ENCODE measurements around the gene PPP3CB.

The PPP3CB gene

DNA sequence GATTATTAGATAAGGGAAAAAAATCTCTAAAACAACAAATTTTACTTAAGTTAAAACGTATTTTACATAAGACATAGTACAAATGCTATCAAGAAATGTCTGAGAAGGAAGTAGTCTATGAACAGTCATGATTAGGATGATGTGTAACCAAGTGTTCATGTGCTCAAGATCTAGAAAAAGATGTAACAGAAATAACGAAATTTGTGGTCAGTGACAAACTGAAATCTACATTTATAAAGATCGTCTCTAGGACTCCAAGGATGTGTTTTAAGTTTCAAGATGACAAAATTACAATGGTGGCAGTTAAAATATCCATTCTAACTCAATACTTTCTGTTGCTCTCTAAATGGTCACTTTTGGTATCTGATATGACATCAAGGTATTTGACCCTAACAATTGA is 17.2 kb downstream of the PPP3CB start:
- peak in 1 of 3 donors; percentile 6 for DNase-seq

DNA sequence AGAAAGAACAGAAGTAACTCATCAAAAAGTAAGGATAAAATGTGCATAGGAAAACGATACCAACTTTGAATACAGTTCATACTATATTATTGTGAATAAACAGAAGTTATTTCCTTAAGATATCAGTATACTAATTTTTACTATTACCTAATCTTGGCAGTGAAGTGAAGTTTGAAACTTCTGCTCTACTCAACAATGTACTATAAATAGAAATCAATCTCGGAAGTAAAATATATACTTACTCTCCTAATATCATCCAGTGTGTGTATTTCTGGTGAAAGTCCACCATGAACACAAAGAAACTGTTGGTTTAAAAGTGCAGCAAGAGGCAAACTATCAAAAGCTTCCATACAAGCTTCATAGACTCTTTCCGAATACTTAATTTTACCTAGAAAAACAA is 24.6 kb downstream of the PPP3CB start:
- DNase-seq = no peak

DNA sequence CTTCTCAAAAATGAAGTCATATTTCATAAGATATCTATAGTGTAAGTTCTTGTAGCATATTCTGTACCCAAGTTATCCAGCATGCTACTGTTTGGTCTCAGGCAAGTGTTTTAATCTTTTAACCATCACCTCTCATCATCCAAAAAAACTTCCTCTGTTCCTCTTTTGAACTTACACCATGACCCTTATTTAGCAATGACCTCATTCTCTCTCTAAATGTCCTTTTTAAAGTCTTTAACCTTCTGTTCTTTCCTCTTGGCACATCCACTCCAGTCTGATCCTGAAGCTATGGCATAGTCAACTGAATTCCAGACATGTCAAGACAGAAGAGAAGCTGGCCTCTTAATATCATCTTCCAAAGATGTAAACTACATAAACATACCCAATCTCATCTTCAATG is 26.2 kb downstream of the PPP3CB start:
- peak; percentile 29 to 69 (median 62) for DNase-seq

DNA sequence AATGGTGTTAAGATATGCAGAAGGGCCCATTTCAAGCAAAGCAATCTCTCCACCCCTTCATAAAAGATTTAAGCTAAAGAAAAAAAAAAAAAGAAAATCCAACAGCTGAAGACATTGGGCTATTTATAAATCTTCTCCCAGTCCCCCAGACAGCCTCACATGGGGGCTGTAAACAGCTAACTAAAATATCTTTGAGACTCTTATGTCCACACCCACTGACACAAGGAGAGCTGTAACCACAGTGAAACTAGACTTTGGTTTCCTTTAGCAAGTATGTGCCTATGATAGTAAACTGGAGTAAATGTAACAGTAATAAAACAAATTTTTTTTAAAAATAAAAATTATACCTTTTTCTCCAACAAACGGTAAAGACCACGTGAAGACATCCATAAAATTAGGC is 28.6 kb downstream of the PPP3CB start:
- peak in 1 of 3 donors; percentile 11 for DNase-seq

DNA sequence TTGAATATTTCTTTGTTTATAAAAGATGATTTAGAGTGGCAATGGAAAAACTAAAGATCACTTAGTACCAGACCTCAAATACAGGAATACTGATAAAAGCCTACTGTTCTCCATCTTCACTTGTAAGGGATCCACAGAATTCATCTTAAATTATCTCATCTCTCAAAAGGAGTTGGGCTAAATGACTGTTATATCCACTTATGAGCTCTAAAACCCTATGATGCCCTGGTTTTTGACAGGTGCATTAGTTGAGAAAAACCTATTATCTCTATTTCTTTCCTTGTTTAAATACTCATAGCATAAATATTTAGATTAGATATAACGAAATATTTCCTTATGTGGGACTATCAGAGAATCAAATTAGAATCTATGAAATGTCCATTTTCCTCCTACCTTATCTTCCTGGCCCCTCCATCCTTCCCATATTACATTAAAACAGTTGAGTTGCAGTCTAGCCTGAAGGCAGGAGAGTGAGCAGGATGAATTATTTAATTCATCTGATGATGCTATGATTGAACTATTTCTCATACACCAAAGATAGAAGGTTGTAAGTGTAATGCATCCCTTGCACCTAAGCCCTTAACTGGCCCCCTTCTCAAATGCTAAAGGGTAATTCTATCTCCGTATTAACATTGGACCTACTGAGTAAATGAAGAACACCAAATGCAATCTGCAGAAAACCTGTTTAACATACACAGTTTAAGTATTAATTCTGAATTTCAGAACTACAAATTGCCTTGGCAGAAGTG is 29.7 kb downstream of the PPP3CB start:
- DNase-seq = no peak

DNA sequence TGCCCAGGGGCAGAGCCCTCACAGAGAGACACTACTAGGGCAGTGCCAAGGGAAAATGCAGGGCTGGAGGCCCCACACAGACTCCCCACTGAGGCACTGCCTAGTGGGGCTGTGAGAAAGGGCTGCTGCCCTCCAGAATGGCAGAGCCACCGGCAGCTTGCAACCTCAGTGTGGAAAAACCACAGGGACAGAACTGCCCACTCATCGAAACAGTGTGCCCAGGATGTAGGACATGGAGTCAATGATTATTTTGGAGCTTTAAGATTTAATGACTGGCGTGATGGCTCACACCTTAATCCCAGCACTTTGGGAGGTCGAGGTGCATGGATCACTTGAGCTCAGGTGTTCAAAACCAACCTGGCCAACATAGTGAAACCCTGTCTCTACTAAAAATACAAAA is 34.9 kb downstream of the PPP3CB start:
- DNase-seq = no peak

DNA sequence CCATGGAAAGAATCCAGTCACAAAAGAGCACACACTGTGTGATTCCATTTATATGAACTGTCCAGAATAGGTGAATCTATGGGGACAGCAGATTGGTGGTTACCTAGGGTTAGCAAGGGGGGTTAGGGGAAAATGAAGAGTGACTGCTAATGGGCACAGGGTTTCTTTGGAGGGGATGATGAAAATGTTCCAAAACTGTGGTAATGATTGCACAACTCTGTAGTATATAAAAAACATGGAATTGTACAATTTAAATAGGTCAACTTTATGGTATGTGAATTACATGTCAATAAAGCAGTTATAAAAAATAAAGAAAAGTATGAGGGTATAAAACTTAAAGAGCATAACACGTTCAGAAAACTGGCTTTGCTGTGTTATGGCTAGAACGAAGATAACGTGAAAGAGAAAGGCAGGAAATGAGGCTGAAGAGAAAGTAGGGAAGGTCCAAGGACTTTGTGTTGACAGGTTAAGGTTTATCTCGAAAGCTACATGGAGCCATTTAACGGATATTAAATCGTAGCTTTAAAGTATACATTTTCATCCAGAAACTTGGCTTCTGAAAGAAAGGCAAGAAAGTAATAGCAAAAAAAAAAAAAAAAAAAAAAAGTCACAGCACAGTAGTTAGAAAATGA is 36.0 kb downstream of the PPP3CB start:
- DNase-seq = no peak

DNA sequence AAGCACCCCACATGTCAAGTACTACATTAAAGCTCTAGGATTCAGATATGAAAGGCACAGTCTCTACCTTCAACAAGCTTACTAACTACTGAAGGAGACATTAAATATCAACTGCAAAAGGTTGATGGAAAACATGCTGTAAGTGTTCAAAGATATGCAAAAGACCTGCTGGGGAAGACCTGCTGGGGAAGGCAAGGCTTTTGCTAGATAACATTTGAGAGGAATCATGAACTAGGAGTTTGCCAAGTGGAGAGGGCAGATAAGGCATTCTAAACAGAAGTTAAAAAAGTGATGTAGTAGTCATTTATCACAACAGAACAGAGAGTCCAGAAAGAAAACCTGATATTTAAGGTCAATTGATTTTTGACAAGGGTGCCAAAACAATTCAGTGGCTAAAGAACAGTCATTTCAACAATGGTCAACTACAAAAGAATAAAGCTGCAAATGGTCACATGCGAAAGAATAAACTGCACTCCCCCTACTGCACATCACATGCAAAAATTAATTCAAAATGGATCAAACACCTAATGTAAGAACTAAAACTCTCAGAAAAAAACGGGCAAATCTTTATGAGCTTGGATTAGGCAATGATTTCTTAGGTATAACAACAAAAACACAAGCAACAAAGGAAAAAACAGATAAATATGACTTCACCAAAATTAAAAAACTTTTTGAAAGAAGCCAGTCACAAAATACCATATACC is 39.5 kb downstream of the PPP3CB start:
- DNase-seq = no peak

DNA sequence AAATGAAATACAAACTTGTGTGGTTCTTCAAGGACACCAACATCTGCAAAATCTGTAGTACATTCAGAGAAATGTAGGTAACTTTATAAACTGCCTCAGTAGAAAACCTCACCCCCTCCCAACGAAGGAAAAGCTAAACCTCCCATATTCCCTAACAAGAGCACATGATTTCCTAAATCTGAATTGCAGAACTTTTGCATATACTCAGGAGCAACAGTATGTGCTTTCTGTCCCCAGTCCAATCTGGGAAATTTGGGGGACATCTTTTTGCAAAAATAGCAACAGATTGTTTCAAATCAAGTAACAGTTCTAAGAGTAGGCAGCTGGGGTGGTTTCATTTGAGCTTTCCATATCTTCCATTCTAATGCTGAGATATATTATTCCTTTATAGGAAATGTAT is 46.7 kb downstream of the PPP3CB start:
- no peak for DNase-seq

DNA sequence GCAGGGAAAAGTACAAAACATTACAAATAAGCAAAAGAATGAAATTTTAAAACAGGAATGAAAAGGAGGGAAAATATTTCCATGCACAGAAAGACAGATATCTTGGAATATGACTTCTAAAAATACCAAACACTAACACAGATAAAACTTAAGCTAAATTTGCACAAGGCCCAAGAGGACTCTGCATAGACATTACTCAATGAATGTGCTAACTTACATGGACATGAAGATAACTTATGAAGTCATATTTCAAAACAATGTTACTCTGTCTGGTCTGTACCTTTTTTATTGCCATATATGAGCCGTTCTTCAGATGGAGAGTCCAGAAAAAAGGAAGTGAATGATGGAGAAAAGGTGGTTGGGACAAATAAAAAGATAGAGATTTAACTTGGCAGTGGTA is 47.4 kb downstream of the PPP3CB start:
- DNase-seq = no peak

DNA sequence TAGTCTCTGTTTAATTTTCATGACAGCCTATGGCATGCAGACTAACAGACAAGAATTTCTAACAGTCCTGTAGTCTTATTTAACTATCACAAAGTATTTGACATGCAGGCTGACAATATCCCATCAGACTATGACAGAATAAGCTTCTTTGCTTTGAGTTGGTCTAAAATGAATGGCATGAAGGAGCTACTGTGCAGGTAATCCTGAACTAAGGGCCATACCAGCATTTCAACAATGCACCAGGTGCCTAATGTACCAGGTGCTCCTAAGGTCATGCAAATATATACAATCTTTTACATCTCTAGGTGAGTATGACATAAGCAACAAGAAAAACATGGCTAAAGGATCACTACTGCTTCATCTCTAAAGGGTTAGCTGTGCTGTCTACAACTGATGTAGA is 48.9 kb downstream of the PPP3CB start:
- no peak for DNase-seq

DNA sequence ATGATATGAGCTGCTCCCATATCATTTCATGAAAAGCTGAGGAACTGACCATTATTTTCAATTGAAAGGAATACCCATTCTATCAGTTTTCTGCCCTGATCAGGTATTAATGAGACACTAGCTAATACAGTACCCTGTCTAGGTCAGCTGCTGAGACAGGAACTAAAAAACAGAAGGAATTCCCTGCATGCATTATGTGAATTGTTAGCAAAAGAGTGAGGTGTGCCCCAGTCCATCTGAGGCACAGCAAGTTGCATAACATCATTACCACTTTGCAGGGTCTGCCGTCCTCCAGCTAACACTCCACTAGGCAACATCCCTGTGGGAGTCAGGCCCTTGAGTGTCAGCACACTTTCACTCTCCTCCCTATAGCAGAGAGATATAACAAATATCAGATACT is 51.4 kb downstream of the PPP3CB start:
- DNase-seq = no peak

DNA sequence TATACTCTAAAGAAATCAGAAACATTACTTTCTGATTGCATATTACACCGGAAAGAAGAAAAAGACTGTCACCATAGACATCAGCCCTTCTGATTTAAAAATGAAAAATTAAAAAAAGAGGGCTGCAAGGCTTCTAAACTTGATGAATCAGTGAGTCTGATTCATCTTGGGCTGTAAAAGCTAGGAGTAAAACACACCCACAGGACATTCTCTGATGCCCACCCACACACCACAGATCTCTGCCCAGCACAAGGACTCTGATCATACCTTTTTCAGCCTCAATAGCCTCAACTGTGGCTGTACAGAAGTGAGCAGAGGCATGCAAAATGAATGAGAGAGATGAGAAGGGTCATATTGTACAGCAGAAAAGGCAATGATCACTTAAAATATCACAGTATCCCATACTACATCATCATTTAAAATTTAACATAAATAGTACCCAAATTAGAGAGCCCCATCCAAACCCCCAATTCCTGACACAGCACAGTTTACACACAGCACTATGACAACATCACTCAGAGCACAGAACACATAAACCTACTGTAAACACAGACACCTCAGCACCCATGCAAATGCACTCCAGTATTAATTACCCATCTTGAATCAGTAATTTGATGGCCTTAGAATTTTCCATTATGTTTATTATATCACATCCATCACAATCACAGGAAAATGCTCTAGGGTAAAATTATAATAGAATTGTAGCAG is 56.1 kb downstream of the PPP3CB start:
- peak; percentile 42 to 57 (median 52) for DNase-seq

DNA sequence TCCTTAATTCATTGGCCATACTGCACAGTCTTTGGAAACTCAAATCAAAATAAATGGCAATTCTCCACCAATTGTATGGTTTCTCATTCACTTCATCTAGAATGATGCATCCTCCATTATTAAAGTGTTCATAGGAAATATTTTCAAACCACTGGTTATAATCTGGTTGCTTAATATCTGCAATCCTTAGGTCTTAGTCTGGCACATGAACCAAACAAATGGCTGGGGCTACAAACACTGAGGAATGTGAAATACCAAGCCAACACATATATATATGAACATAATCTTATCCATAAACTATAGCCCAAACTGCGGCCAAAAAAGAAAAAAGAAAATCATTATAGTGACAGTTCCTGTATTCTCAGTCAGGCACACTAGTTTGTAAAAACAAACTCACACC is 56.8 kb downstream of the PPP3CB start:
- DNase-seq = no peak

DNA sequence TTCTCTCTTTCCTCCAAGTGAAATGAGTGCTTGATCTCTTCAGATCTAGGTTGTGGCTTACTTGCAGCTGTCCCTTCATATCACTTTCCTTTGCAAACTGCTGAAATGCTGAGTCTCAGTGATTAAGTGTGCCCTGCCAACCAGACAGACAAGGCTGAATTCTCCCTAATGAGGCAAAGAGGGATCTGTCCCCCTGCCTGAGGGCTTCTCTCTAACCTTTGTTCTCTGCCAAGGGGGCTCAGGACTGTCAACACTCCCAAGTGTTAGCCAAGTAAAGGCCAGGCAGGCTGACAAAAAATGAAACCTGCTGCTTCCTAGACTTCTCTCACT is 62.3 kb downstream of the PPP3CB start, which contains the start of gene MSS51:
TSS of gene MSS51 (minus strand) at position 24 of the 330 bp plus-strand sequence. CDS start 5,277 bp downstream, outside the sequence.
- DNase-seq = no peak

DNA sequence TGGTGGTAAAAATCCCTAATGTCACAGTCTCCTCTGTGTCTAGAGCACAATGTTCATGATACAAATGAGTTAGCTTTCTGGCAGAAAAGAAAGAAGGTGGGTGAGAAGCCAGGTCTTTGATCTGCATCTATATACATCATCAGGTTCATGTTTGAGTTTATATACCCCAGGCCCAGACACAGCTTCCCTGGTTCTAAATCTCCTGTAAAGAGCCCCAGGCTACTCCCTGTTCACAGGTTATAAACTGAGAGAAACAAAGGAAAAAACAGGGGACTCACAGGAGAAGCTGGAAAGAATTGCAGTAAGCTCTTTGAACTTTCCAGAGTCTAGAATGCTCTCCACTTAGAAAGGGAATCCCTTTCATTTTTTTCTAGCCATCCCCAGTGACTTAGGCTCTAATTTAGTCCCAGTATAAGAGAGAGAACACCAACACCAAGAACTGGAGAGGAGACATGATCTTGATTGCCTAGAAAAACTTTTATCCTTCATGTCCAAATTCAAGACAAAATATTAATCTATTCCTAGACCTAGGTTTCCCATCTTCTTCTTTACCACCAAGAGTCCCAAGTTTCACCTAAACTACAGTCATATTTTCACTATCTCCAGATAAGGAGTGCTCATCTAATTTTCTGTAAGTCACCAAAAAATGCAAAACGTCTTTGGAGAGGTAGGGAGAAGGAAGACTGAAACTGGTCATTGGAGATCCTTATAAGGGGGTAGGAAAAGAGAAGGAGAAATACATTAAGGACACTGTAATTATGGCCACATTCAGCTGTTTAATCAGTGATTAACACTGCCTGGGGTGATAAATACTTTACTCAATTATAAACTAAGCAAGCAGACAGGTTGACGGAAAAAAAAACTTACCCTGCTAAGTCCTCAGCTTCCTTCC is 62.9 kb downstream of the PPP3CB start:
- no peak for DNase-seq

DNA sequence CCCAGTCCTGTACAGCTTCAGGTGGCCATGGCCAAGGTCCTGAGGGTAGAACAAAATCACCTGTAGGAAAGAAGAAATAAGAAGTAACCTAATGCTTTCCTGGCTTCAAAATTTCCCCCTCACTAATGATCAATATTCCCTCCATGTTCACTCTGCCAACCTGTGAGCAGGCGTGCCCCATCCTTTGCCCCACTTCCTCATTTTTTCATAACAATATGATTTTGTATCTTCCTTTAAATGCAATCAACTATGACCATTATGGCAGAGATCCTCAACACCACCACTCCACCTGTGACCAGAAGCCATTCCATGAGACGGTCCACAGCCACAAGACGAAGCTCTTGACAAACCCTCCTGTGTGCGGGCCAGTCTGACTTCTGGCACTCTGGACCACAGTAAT is 69.5 kb downstream of the PPP3CB start:
- no peak for DNase-seq

DNA sequence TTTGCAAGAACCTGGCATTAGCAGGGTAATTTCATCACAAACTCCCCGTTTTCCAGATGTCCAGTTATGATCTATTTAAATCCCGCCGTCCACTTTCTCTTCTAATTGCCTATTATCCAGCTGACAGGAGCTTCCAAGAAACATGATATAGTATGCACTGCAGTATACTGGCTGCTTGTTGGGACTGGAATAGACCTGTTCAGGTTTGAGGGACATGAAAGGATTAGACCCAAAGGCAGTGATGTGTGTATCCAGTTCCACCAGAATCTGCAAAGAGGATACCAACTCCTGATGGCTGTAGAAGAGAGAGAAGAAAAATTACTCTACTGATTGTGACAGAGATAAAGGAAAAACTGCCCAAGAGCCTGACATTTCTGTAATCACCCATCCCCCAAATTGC is 71.3 kb downstream of the PPP3CB start:
- DNase-seq = no peak

DNA sequence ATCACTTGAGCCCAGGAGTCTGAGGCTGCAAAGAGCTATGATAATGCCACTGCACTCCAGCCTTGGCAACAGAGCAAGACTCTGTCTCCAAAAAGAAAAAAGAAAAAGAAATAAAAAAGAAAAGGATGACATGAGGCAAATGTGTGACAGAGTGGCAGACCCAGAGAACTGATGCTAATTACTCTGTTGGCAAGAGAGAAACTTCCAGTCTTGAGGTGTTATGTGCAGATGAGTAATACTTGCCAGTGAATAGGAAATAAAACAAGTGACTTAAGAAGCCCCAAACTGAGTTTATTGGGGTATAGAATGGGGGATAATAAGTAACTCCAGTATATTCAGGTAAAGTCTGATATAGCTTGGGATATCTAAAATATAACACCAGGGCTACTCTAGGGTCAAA is 72.5 kb downstream of the PPP3CB start:
- no peak for DNase-seq

DNA sequence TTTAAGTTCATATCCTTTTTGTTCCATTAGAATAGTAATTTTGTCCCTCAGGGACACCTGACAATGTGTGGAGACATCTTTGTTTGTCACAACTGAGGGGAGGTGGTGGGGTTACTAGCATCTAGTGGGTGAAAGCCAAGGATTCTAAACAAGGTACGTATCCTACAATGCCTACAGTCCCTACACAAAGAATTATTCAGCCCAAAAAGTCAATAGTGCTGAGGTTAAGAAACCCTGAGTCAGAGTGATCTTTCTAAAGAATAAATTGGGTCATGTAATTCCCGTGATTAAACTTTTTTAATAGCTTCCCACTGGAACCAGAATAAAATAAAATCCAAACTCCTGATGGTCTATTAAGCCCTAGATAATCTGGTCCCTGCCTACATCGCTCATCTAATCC is 79.3 kb downstream of the PPP3CB start:
- DNase-seq = no peak

DNA sequence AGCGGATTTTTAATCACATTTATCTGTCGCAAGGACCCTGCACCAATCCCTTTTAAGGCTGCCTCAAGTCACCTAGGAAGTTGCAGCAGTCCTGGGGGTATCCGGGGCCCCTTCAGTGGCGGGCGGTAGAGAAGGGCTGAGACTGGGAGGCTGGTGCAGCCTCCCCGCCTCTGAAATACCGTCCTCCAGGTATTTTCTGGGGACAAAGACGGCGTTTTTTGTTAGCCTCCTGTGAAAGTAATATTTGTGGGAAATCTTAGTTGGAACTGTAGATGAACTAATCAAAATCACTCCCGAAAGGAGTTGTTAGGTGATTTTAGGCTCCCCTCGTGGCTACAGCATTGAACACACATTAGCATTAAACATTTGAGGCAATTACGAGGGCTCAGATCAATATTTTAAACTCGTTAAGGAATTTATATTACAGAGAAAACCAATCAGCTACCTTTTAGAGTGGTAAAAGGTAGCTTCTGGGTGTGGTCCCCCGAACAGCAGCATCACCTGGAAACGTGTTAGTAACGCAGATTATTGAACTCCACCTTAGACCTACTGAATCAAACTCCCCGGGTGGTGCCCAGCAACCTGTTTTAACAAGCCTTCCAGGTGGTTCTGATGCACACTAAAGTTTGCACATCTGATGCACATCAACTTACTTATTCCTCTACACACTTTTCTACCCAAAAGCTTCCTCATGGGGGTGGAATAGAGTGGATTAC is 81.4 kb downstream of the PPP3CB start:
- no peak for DNase-seq

All from suppressor macrophage treated with lipopolysaccharide for 1 hour (primary cell).